Peyer's patch (tissue), 4 donors: ENCODE results near the gene PKLR.

Source experiments
- POLR2A ChIP-seq, 2 donors: fragments of 450-650 bp; IDR thresholded peaks; one replicate each; pipeline ENCODE4 v1.5.1; 2017; ENCODE audit warnings: antibody characterized with exemption in 2 of 2, mild to moderate bottlenecking in 2 of 2, moderate library complexity in 2 of 2
- TF ChIP-seq, protein P1 (sequence below), 6 experiments: fragments of 450-650 bp in 4 of 6; fragments of 200-600 bp in 2 of 6; sonication (generic) in 1 of 6; IDR thresholded peaks; one replicate each; pipeline ENCODE4 v1.5.1; 2017 to 2019; ENCODE audit warnings: antibody characterized with exemption in 6 of 6, mild to moderate bottlenecking in 3 of 6, moderate library complexity in 1 of 6

- TF ChIP-seq, protein P1, sequence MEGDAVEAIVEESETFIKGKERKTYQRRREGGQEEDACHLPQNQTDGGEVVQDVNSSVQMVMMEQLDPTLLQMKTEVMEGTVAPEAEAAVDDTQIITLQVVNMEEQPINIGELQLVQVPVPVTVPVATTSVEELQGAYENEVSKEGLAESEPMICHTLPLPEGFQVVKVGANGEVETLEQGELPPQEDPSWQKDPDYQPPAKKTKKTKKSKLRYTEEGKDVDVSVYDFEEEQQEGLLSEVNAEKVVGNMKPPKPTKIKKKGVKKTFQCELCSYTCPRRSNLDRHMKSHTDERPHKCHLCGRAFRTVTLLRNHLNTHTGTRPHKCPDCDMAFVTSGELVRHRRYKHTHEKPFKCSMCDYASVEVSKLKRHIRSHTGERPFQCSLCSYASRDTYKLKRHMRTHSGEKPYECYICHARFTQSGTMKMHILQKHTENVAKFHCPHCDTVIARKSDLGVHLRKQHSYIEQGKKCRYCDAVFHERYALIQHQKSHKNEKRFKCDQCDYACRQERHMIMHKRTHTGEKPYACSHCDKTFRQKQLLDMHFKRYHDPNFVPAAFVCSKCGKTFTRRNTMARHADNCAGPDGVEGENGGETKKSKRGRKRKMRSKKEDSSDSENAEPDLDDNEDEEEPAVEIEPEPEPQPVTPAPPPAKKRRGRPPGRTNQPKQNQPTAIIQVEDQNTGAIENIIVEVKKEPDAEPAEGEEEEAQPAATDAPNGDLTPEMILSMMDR (IDR thresholded peaks at IDR 0.05): no peak
- no peak for TF ChIP-seq POLR2A (IDR thresholded peaks at IDR 0.05)
Measured at GRCh38 chr1:155313261-155313660, 12.0 kb upstream of the PKLR start.
